K562 (cell line): Measurements from ENCODE around the gene OPA3. TPM values are rescaled to one million over a fixed set of nuclear protein-coding genes. Genes with fewer than 3 reads are reported as not detected.

Experiments
- CEBPZ ChIP-seq: fragments of 150-350 bp; IDR thresholded peaks from 2 replicates; pipeline ENCODE4 v1.6.1; 2014; ENCODE audit warnings: low read depth, mild to moderate bottlenecking, low read length, borderline replicate concordance
- CSDE1 ChIP-seq, 2 experiments: fragments of 450-650 bp; IDR thresholded peaks; 2 replicates each; pipeline ENCODE4 v1.6.1; 2016; ENCODE audit warnings: mild to moderate bottlenecking in 1 of 2
- HMG20A ChIP-seq: fragments of 450-650 bp; formaldehyde crosslinking; conservative IDR thresholded peaks from 2 replicates; pipeline ENCODE4 v1.4.0; 2020; ENCODE audit warnings: mild to moderate bottlenecking, mixed read lengths
- KLF13 ChIP-seq: fragments of 450-650 bp; IDR thresholded peaks from 2 replicates; pipeline ENCODE4 v1.6.1; 2016; ENCODE audit warnings: missing genetic modification characterization, low read depth, mild to moderate bottlenecking, missing compliant biosample characterization, moderate library complexity, borderline replicate concordance
- MED1 ChIP-seq: sonication (generic); formaldehyde crosslinking; IDR thresholded peaks from 2 replicates; pipeline ENCODE4 v1.8.1; 2023; ENCODE audit warnings: missing genetic modification reagents, borderline replicate concordance
- MYC ChIP-seq, 2 experiments: fragments of 250-450 bp in 1 of 2; sonication (Bioruptor Pico) in 1 of 2; IDR thresholded peaks; 2 replicates each; pipeline versions ENCODE4 v1.5.1 to v1.6.1; 2012 to 2021; ENCODE audit warnings: low read depth in 2 of 2, borderline replicate concordance in 1 of 2, improper control_type of control experiment in 1 of 2, low read length in 1 of 2, mild to moderate bottlenecking in 1 of 2, moderate library complexity in 1 of 2
- PHB2 ChIP-seq: fragments of 450-650 bp; IDR thresholded peaks from 2 replicates; pipeline ENCODE4 v1.6.1; 2017; ENCODE audit warnings: low read depth
- POLR2B ChIP-seq: fragments of 450-650 bp; IDR thresholded peaks from 2 replicates; pipeline ENCODE4 v1.6.1; 2018; ENCODE audit warnings: low read depth; ENCODE audit not compliant: partially characterized antibody
- SMARCA5 ChIP-seq: fragments of 450-650 bp; IDR thresholded peaks from 2 replicates; pipeline ENCODE4 v1.6.1; 2016
- SRSF7 ChIP-seq: fragments of 200-400 bp; formaldehyde crosslinking; optimal IDR thresholded peaks from 2 replicates; pipeline ENCODE3; 2017; ENCODE audit warnings: mild to moderate bottlenecking, low read depth, low read length
- TAL1 ChIP-seq: fragments of 450-650 bp; IDR thresholded peaks from 2 replicates; pipeline ENCODE4 v1.6.1; 2016; ENCODE audit warnings: mild to moderate bottlenecking
- ZFP1 ChIP-seq: fragments of 450-650 bp; formaldehyde crosslinking; IDR thresholded peaks from 2 replicates; pipeline ENCODE4 v1.4.0; 2020; ENCODE audit warnings: mild to moderate bottlenecking, mixed read lengths
- ZNF23 ChIP-seq: fragments of 250-450 bp; sonication (Bioruptor Pico); IDR thresholded peaks from 2 replicates; pipeline ENCODE4 v1.4.0; 2020; ENCODE audit warnings: mild to moderate bottlenecking
- ZNF274 ChIP-seq: IDR thresholded peaks from 2 replicates; pipeline ENCODE4 v1.6.1; 2011; ENCODE audit warnings: low read depth, mild to moderate bottlenecking, low read length, moderate library complexity, borderline replicate concordance
- ZNF584 ChIP-seq: fragments of 200-800 bp; sonication (Bioruptor generic); IDR thresholded peaks from 2 replicates; pipeline ENCODE4 v1.6.1; 2016; ENCODE audit warnings: low read depth, mild to moderate bottlenecking, missing genetic modification characterization, missing compliant biosample characterization
- ZNF655 ChIP-seq: fragments of 250-450 bp; sonication (Bioruptor Pico); IDR thresholded peaks from 2 replicates; pipeline ENCODE4 v1.5.0; 2021
- polyA plus RNA-seq, 8 experiments: library from polyadenylated mRNA; depleted of rRNA in 4 of 8; stranded (reverse) in 5 of 8; unstranded in 3 of 8; fragments of >200 nt; fragmentation: Nextera tagmentation in 2 of 8; fragmentation: Illumina TruSeq in 1 of 8; extraction: Ambion mirVana in 2 of 8; extraction: Trizol in 1 of 8; gene quantifications; 2 replicates each; pipeline versions ENCODE4 v1.2.1 to v1.2.3, GENCODE V29; 2011 to 2014; ENCODE audit warnings: inconsistent platforms in 1 of 8, missing spikeins in 1 of 8
- total RNA-seq, 7 experiments: library from RNA; depleted of rRNA in 6 of 7; stranded (reverse); fragments of >200 nt in 6 of 7; fragmentation: Illumina TruSeq in 2 of 7; extraction: Trizol in 2 of 7; gene quantifications; 2 replicates each; pipeline versions ENCODE4 v1.2.1 to v1.2.3, GENCODE V29; 2011 to 2021; ENCODE audit warnings: low replicate concordance in 1 of 7
- TF ChIP-seq, protein P1 (sequence below): sonication (generic); formaldehyde crosslinking; IDR thresholded peaks from 2 replicates; pipeline ENCODE4 v1.8.0; 2022; ENCODE audit warnings: mild to moderate bottlenecking, missing genetic modification reagents
- TF ChIP-seq, protein P2 (sequence below), 3 experiments: fragments of 200-800 bp in 1 of 3; fragments of 250-450 bp in 1 of 3; fragments of 450-650 bp in 1 of 3; sonication (Bioruptor Pico) in 1 of 3; sonication (Bioruptor generic) in 1 of 3; formaldehyde crosslinking in 1 of 3; IDR thresholded peaks; 2 replicates each; pipeline versions ENCODE4 v1.6.1 to v1.8.0; 2016 to 2022; ENCODE audit warnings: mild to moderate bottlenecking in 2 of 3, missing genetic modification characterization in 2 of 3, missing compliant biosample characterization in 1 of 3, moderate library complexity in 1 of 3
- TF ChIP-seq, protein P3 (sequence below): fragments of 250-450 bp; sonication (Bioruptor Pico); IDR thresholded peaks from 2 replicates; pipeline ENCODE4 v1.9.0; 2021; ENCODE audit warnings: mild to moderate bottlenecking

Gene OPA3
- total and polyA plus RNA-seq, 9 of the 15 experiments (the other 6 are each of a cell fraction or from before 2014, with no cell fraction given): 1.4 to 18.8 (median 9.0) TPM

DNA sequence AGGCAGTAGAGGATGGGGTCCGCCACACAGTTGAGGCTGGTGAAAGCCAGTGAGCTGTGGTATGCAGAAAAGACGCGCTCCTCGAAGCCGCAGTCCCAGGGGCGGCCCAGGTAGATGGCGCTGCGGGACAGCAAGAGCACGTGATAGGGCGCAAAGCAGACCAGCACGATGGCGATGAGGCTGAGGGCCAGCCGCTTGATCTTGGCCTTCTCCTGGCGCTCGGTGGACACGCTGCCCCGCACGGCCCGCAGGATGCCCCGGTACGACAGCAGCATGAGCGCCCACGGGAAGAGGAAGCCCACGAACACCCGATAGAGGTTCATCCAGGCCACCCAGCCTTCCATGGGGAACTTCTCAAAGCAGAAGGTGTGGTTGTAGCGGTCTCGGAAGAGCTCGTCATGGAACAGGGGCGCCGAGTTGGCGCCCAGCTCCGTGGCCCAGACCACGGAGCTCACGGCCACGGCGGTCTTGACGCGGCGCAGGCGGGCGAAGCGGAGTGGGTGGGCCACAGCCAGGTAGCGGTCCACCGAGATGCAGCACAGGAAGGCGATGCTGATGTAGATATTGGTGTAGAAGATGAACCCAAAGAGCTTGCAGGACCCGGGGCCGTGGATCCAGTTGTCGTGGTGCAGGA, 6.5 kb upstream of the OPA3 start (continued):
- TF ChIP-seq ZNF655 (CRISPR knock-in tag): no peak
- no peak for TF ChIP-seq HMG20A (CRISPR knock-in tag)
- TF ChIP-seq ZNF23 (CRISPR knock-in tag): no peak
- no peak for TF ChIP-seq SRSF7
- TF ChIP-seq SMARCA5: no peak
- TF ChIP-seq CSDE1 (IDR thresholded peaks at IDR 0.05): no peak
- TF ChIP-seq MYC (IDR thresholded peaks at IDR 0.05; ENCODE audit: low read depth, low read length): peak; percentile 88
- TF ChIP-seq MYC (CRISPR knock-in tag; IDR thresholded peaks at IDR 0.05; ENCODE audit: borderline replicate concordance, low read depth): no peak
- no peak for TF ChIP-seq ZFP1
- TF ChIP-seq KLF13 (tag): no peak
- no peak for TF ChIP-seq ZNF274
- no peak for TF ChIP-seq POLR2B
- TF ChIP-seq, protein P1, sequence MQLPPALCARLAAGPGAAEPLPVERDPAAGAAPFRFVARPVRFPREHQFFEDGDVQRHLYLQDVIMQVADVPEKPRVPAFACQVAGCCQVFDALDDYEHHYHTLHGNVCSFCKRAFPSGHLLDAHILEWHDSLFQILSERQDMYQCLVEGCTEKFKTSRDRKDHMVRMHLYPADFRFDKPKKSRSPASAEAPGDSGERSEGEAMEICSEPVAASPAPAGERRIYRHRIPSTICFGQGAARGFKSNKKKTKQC (CRISPR knock-in tag): peak; percentile 84; the same call in 1 of the 2 replicates
- TF ChIP-seq PHB2: no peak
- TF ChIP-seq TAL1: no peak
- no peak for TF ChIP-seq MED1 (CRISPR knock-in tag)
- TF ChIP-seq, protein P2, sequence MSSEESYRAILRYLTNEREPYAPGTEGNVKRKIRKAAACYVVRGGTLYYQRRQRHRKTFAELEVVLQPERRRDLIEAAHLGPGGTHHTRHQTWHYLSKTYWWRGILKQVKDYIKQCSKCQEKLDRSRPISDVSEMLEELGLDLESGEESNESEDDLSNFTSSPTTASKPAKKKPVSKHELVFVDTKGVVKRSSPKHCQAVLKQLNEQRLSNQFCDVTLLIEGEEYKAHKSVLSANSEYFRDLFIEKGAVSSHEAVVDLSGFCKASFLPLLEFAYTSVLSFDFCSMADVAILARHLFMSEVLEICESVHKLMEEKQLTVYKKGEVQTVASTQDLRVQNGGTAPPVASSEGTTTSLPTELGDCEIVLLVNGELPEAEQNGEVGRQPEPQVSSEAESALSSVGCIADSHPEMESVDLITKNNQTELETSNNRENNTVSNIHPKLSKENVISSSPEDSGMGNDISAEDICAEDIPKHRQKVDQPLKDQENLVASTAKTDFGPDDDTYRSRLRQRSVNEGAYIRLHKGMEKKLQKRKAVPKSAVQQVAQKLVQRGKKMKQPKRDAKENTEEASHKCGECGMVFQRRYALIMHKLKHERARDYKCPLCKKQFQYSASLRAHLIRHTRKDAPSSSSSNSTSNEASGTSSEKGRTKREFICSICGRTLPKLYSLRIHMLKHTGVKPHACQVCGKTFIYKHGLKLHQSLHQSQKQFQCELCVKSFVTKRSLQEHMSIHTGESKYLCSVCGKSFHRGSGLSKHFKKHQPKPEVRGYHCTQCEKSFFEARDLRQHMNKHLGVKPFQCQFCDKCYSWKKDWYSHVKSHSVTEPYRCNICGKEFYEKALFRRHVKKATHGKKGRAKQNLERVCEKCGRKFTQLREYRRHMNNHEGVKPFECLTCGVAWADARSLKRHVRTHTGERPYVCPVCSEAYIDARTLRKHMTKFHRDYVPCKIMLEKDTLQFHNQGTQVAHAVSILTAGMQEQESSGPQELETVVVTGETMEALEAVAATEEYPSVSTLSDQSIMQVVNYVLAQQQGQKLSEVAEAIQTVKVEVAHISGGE (CRISPR knock-in tag; IDR thresholded peaks at IDR 0.05): peak in 1 of 3 experiments; percentile 44; a peak in 1 of 6 replicates
- TF ChIP-seq ZNF584: no peak
- TF ChIP-seq CEBPZ: no peak
- TF ChIP-seq, protein P3, sequence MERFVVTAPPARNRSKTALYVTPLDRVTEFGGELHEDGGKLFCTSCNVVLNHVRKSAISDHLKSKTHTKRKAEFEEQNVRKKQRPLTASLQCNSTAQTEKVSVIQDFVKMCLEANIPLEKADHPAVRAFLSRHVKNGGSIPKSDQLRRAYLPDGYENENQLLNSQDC (CRISPR knock-in tag): no peak
